AG04449 (cell line): Measurements from ENCODE around the gene TEX44.

Source experiments
- CTCF ChIA-PET: fragments of 350-600 bp; formaldehyde crosslinking; extraction: SDS; loops from one replicate; lab custom pipeline; 2021; ENCODE audit warnings: antibody characterized with exemption; lab: Yijun Ruan, JAX
- POLR2A ChIA-PET: fragments of 400-600, 350-600 bp; formaldehyde crosslinking; extraction: SDS; loops from one replicate; lab custom pipeline; 2020; ENCODE audit warnings: antibody characterized with exemption, inconsistent platforms; lab: Yijun Ruan, JAX
- DNase-seq: peaks from one replicate; pipeline ENCODE4 v3.0.0-alpha.2; 2010; ENCODE audit warnings: low read depth, low spot score
- H3K4me3 ChIP-seq: 2 replicates; pipeline ENCODE4 v1.5.1; 2011; ENCODE audit warnings: low read depth, mild to moderate bottlenecking, control low read depth, low read length
- TF ChIP-seq, protein P1 (sequence below): IDR thresholded peaks from one replicate; pipeline ENCODE4 v1.5.1; 2011; ENCODE audit warnings: mild to moderate bottlenecking, moderate library complexity, low read length, control low read depth, inconsistent platforms; ENCODE audit not compliant: insufficient read depth; ENCODE audit errors: missing control alignments

The TEX44 gene

DNA sequence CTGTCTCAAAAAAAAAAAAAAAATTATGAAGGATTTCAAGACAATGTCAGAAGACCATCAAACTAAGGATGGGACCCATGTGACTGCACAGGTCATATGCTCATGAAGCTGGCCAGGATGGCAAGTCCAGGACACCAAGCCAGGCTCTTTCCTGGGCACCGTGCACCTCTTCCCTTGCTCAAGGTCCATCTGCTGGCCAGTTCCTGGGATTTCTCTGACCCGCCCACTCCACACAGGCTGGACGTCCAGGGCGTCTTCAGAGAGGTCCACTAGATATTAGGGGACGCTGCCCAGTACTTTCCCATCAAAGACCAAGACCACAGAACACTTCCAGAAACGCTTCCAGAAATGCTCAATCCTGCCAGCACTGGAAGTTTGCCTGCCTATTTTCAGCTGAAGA lies 14.3 kb downstream of the TEX44 start:
- no peak for DNase-seq
- TF ChIP-seq, protein P1, sequence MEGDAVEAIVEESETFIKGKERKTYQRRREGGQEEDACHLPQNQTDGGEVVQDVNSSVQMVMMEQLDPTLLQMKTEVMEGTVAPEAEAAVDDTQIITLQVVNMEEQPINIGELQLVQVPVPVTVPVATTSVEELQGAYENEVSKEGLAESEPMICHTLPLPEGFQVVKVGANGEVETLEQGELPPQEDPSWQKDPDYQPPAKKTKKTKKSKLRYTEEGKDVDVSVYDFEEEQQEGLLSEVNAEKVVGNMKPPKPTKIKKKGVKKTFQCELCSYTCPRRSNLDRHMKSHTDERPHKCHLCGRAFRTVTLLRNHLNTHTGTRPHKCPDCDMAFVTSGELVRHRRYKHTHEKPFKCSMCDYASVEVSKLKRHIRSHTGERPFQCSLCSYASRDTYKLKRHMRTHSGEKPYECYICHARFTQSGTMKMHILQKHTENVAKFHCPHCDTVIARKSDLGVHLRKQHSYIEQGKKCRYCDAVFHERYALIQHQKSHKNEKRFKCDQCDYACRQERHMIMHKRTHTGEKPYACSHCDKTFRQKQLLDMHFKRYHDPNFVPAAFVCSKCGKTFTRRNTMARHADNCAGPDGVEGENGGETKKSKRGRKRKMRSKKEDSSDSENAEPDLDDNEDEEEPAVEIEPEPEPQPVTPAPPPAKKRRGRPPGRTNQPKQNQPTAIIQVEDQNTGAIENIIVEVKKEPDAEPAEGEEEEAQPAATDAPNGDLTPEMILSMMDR, result no peak
- H3K4me3 ChIP-seq, result no peak overlapping the region
- CTCF ChIA-PET, result interaction anchor here (1.3 to 15.4 kb wide), 7 partner anchors 10 to 108 kb away, joined by 3 to 414 read pairs (median 4); no protein-coding TSS in a partner anchor
- POLR2A ChIA-PET, result no interaction called here

DNA sequence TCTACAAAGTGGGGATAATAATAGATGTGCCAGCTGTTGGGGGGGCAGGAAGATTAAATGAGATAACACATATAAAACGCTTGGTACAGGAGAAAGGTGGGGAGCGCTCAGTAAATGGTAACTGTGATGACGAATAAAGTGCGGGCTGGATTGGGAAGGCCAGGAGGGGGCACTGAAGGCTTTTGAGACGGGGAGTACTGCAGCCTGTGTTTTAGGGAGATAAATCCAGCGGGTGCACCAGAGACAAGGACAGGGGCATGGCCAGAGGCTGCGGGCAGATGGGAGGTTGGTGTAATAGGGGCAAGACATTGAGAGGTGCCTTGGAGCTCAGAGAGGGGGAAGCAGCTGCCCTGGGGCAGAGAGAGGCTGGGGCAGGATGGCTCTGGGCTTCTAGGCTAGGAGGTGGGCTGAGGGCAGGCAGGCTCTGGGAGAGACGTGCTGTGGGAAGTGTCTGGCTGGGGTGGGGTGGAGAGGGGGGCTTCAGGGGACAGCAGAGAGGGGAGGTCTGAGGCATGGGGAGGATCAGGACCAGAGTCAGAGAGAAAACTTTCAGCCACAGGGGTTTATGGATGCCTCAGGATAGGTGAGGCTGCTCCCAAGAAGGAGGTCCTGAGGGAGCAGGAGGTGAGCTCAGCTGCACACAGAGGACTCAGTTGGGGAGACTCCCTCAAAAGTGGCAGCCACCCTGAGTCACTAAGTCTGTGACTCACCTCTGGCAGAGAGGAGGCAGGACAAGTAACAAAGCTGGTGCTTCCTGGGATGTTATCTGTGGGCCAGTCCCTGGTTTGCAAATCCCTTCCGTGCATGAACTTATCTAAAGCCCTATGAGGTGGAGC lies 18.8 kb downstream of the TEX44 start:
- DNase-seq, result no peak
- CTCF ChIA-PET, result interaction anchor here (0.6 to 15.4 kb wide), 25 partner anchors 12 to 189 kb away, joined by 3 to 414 read pairs (median 5); no protein-coding TSS in a partner anchor

DNA sequence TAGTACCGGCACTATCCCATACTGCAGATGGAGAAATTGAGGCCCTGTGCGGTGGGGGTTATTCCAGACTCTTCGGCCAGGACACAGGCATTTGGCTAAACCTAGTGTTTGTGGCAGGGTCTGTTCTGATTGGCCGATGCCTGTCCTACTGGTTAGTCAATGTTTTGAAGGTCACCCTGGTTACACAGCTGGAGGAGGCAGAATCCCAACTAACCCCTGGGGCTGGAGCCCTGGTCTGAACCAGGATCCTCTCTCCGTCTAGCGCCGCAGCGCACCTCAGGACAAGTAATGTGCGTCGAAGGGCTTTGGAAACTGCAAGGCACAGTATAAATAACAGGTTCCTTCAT lies 19.4 kb downstream of the TEX44 start:
- TF ChIP-seq, protein P1, result no peak
- H3K4me3 ChIP-seq, result no peak overlapping the region
- CTCF ChIA-PET, result interaction anchor here (0.6 to 15.4 kb wide), 24 partner anchors 12 to 160 kb away, joined by 3 to 414 read pairs (median 7); no protein-coding TSS in a partner anchor
- POLR2A ChIA-PET, result interaction anchor here (0.7 to 3.8 kb wide), 6 partner anchors 30 to 102 kb away, joined by 5 to 28 read pairs (median 10); partner anchors contain the start of gene PTMA
- DNase-seq, result no peak

More for the DNA sequence above, 18.8 kb downstream of the TEX44 start:
- POLR2A ChIA-PET, result interaction anchor here (0.7 to 3.8 kb wide), 5 partner anchors 55 to 102 kb away, joined by 5 to 28 read pairs (median 13); partner anchors contain the start of gene PTMA
- no peak overlapping the region for H3K4me3 ChIP-seq
- TF ChIP-seq, protein P1, result peak; percentile 30

DNA sequence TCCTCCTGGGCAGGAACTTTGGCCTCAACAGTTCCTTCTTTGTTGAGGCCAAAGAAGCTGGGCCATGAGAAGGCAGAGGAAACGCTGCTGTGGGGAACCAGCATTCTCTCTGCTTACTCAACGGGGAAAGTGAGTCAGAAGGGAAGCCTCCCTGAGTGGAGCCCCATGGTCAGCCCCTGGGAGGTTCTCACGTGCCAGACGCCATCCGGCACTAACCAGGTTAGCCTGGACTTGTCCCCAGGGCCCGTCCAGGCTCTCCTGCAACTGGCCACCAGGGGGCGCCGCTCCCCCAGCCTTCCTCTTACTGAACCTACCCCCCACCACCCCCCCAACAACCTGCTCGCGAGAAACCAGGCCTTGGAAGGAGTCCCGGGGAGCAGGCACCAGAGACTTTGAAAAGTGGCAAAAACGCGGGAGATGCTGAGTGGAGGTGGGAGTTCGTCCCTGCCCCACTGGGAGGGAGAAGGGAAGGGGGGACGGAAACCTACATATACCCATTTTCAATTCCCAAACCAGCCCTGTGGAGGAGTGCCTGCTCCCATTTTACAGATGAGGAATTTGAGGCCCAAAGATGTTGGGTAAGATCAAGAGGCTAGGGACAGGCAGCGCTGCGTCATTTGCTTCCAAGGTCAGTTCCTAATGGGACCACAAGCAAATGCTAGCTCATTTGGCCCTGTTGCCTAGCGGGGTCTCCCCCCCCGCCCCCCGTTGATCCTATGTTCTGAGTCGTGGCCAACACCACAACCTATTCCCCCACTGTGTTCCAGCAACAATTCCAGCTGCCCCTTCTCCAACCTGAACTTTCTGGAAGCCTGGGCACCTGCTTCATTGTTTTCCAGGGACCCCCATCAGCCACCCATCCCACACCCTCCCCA lies 20.0 kb downstream of the TEX44 start:
- DNase-seq, result peak; percentile 71
- ChIA-PET POLR2A (interaction anchor here (0.7 to 3.8 kb wide), 8 partner anchors 8 to 102 kb away, joined by 3 to 28 read pairs (median 8); partner anchors contain the start of gene PTMA), CTCF (interaction anchor here (0.7 to 15.4 kb wide), 32 partner anchors 8 to 289 kb away, joined by 3 to 414 read pairs (median 6); partner anchors contain the start of genes COPS7B and PTMA)
- TF ChIP-seq, protein P1, result peak; percentile 87
- no peak overlapping the region for H3K4me3 ChIP-seq

DNA sequence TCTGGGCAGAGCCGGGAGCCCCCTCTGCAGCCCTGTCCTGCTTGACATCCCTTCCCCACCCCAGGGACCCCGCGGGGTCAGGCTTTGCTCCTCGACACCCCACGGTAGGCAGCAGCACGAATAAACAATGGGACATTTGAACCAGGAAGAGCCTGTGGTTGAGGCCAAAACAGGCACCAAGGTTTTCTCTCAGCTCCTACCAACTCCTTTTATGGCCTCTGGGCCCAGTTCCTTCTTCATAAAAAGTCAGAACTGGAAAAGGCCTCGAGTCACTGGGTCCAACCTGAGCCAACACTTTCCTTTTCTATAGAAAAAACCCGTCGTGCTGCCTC lies 20.6 kb downstream of the TEX44 start:
- no peak for DNase-seq
- peak overlapping the region; percentile 48; the same call in 1 of the 2 replicates for H3K4me3 ChIP-seq
- CTCF ChIA-PET, result interaction anchor here (0.6 to 15.4 kb wide), 28 partner anchors 9 to 289 kb away, joined by 3 to 414 read pairs (median 7); partner anchors contain the start of genes COPS7B and PTMA
- POLR2A ChIA-PET, result interaction anchor here (1.1 to 3.8 kb wide), 6 partner anchors 9 to 101 kb away, joined by 3 to 28 read pairs (median 8); partner anchors contain the start of gene PTMA
- TF ChIP-seq, protein P1, result no peak
